Measurements from ENCODE around the gene ARMCX1.
A peak's percentile ranks its signal among the peaks of the same experiment; 100 is the strongest.
"Not testable (repeated sequence)": the region's sequence is repeated elsewhere in the genome, so short reads cannot be mapped to it uniquely, and the experiment has no call there.

ARMCX1 gene

GRCh38 chrX:101550362-101550750, at the start of gene ARMCX1:
Gene ARMCX1 (plus strand): TSS chrX:101550547. CDS start chrX:101552931, 2,384 bp downstream.
- DNase-seq, result peak; percentile 50

GRCh38 chrX:101502929-101503328, 47.4 kb upstream of the ARMCX1 start:
- not testable (repeated sequence) for DNase-seq

GRCh38 chrX:101507372-101507771, 43.0 kb upstream of the ARMCX1 start:
- no peak for DNase-seq

GRCh38 chrX:101507986-101508385, 42.4 kb upstream of the ARMCX1 start:
- DNase-seq, result no peak

GRCh38 chrX:101530944-101531343, 19.4 kb upstream of the ARMCX1 start:
- no peak for DNase-seq

GRCh38 chrX:101539116-101539515, 11.2 kb upstream of the ARMCX1 start:
- no peak for DNase-seq

- peak; percentile 19 for DNase-seq
Observed at GRCh38 chrX:101550751-101551379, 518 bp downstream of the ARMCX1 start.

- DNase-seq, result no peak
Observed at GRCh38 chrX:101551380-101551767, 1.0 kb downstream of the ARMCX1 start.

- no peak for DNase-seq
Observed at GRCh38 chrX:101552714-101553113, 2.4 kb downstream of the ARMCX1 start.

GRCh38 chrX:101564651-101565050, 14.3 kb downstream of the ARMCX1 start:
- no peak for DNase-seq

- DNase-seq, result peak; percentile 14
Observed at GRCh38 chrX:101595739-101596419, 45.5 kb downstream of the ARMCX1 start.

GRCh38 chrX:101599592-101599991, 49.2 kb downstream of the ARMCX1 start:
- not testable (repeated sequence) for DNase-seq

- no peak for DNase-seq
Observed at GRCh38 chrX:101602077-101602476, 51.7 kb downstream of the ARMCX1 start.

Measured in stimulated activated CD4-positive, alpha-beta T cell treated with anti-CD3 and anti-CD28 coated beads, Interleukin-15, amount 100 ng/mL, for 24 hours (primary cell).